CD8-positive, alpha-beta memory T cell (primary cell): Measurements from ENCODE around the gene OSTC. TPM values are rescaled to one million over a fixed set of nuclear protein-coding genes. Genes with fewer than 3 reads are reported as not detected.

Experiments used
- polyA plus RNA-seq: library from polyadenylated mRNA; unstranded; fragments of 300-500 nt; fragmentation: Illumina TruSeq; gene quantifications from one replicate; pipeline ENCODE4 v1.2.3, GENCODE V29; 2021
- total RNA-seq, 2 experiments: library from RNA; stranded (reverse); gene quantifications; one replicate each; pipeline ENCODE4 v1.2.3, GENCODE V29; 2021

Gene OSTC
- total and polyA plus RNA-seq, 3 experiments from 2014 or later, result 90.8 to 154 (median 93.1) TPM

Other genes starting within 250 kb of the OSTC start
- 1,000 to 10,000 TPM; 1,392 to 1,416 TPM for gene RPL34, start 30.0 kb upstream of the OSTC start, total RNA-seq
- 3,675 TPM for gene RPL34, start 30.0 kb upstream of the OSTC start, polyA plus RNA-seq
- not detected for gene ETNPPL, start 112.5 kb downstream of the OSTC start, total RNA-seq
- gene ETNPPL, start 112.5 kb downstream of the OSTC start, polyA plus RNA-seq, result not detected